Spleen (tissue), 11 donors: ENCODE results near the gene VAV2. TPM values are rescaled to one million over a fixed set of nuclear protein-coding genes. Genes with fewer than 3 reads are reported as not detected.

Source experiments
- DNase-seq: peaks from one replicate; pipeline ENCODE4 v3.0.0-alpha.2; 2020
- H3K27ac ChIP-seq, 8 donors: fragments of 200-600 bp; sonication (generic) in 7 of 8; 1 replicate in 4 of 8; 2 replicates in 4 of 8; pipeline versions ENCODE4 v1.5.0 to v1.8.0; 2016 to 2021; ENCODE audit warnings: inconsistent platforms in 4 of 8, mild to moderate bottlenecking in 4 of 8, moderate library complexity in 1 of 8
- H3K27me3 ChIP-seq, 7 donors: fragments of 200-600 bp; sonication (generic) in 6 of 7; replicated peaks in 1 of 7; 1 replicate in 4 of 7; 2 replicates in 3 of 7; pipeline versions ENCODE4 v1.5.0 to v1.8.0; 2016 to 2021; ENCODE audit warnings: inconsistent platforms in 3 of 7, mild to moderate bottlenecking in 1 of 7
- H3K36me3 ChIP-seq, 6 donors: fragments of 200-600 bp; sonication (generic) in 5 of 6; 1 replicate in 4 of 6; 2 replicates in 2 of 6; pipeline versions ENCODE4 v1.5.0 to v1.8.0; 2016 to 2021; ENCODE audit warnings: inconsistent platforms in 2 of 6
- H3K4me1 ChIP-seq, 6 donors: fragments of 200-600 bp; sonication (generic) in 5 of 6; 1 replicate in 3 of 6; 2 replicates in 3 of 6; pipeline versions ENCODE4 v1.5.0 to v1.8.0; 2016 to 2021; ENCODE audit warnings: inconsistent platforms in 3 of 6
- H3K4me3 ChIP-seq, 8 donors: fragments of 200-600 bp; sonication (generic) in 7 of 8; 1 replicate in 4 of 8; 2 replicates in 4 of 8; pipeline versions ENCODE4 v1.5.0 to v1.8.0; 2016 to 2021; ENCODE audit warnings: inconsistent platforms in 4 of 8, mild to moderate bottlenecking in 4 of 8, moderate library complexity in 2 of 8
- H3K9me3 ChIP-seq, 8 donors: fragments of 200-600 bp; sonication (generic) in 7 of 8; 1 replicate in 4 of 8; 2 replicates in 4 of 8; pipeline versions ENCODE4 v1.5.0 to v1.8.0; 2016 to 2021; ENCODE audit warnings: inconsistent platforms in 4 of 8
- POLR2A ChIP-seq, 3 donors: fragments of 450-650 bp; IDR thresholded peaks; one replicate each; pipeline ENCODE4 v1.5.1; 2017; ENCODE audit warnings: antibody characterized with exemption in 3 of 3, mild to moderate bottlenecking in 1 of 3
- POLR2AphosphoS5 ChIP-seq, 3 donors: sonication (generic); formaldehyde crosslinking; IDR thresholded peaks; one replicate each; pipeline ENCODE4 v1.5.1; 2017; ENCODE audit warnings: antibody characterized with exemption in 3 of 3
- WGBS, 5 donors: extraction: QIAGEN DNeasy Blood & Tissue Kit in 3 of 5; methylation state at CpG; one replicate each; pipeline versions ENCODE4 v1.1.5 to v1.1.7; 2013 to 2018; 5-methylcytosine and 5-hydroxymethylcytosine counted together
- intact Hi-C: fragments of 100-400 bp; cut with DNase I; formaldehyde crosslinking; loops from one replicate; pipeline ENCODE4 v1.15.0; 2023; ENCODE audit warnings: low total_unique reads
- polyA plus RNA-seq, 3 donors: library from polyadenylated mRNA; stranded (reverse); fragments of 200-250 nt; gene quantifications; one replicate each; pipeline ENCODE4 v1.2.1, GENCODE V29; 2013
- total RNA-seq, 7 donors: library from RNA; depleted of rRNA in 3 of 7; stranded (reverse); fragments of >200 nt in 3 of 7; fragmentation: NEBNext Ultra II Directional in 4 of 7; extraction: Animal tissue kit (Norgen Biotek cat#: 25700) in 4 of 7; gene quantifications; one replicate each; pipeline versions ENCODE4 v1.1.0 to v1.2.1, GENCODE V29; 2016 to 2021
- TF ChIP-seq, protein P1 (sequence below), 11 experiments: fragments of 200-600 bp in 7 of 11; fragments of 450-650 bp in 4 of 11; sonication (generic) in 4 of 11; IDR thresholded peaks in 8 of 11; conservative IDR thresholded peaks in 3 of 11; 1 replicate in 7 of 11; 2 replicates in 4 of 11; pipeline versions ENCODE4 v1.4.0 to v1.8.0; 2016 to 2021; ENCODE audit warnings: antibody characterized with exemption in 11 of 11, inconsistent platforms in 4 of 11, mild to moderate bottlenecking in 1 of 11
- donor health status: healthy with polysubstance abuse.
- donor health status: DM: no; HTN: no; CAD: no; lungs with moderate emphysema.
- donor health status: DM: no; HTN: no; CAD: no.
- donor health status: Bipolar disorder and iron deficiency.
- donor health status: healthy.
- donor health status: DM: no; HTN: no; CAD: no.
- donor health status: DM: yes; HTN: yes; CAD: no.

Gene VAV2
- total and polyA plus RNA-seq, 10 donors = 14.2 to 39.2 (median 23.3) TPM

DNA sequence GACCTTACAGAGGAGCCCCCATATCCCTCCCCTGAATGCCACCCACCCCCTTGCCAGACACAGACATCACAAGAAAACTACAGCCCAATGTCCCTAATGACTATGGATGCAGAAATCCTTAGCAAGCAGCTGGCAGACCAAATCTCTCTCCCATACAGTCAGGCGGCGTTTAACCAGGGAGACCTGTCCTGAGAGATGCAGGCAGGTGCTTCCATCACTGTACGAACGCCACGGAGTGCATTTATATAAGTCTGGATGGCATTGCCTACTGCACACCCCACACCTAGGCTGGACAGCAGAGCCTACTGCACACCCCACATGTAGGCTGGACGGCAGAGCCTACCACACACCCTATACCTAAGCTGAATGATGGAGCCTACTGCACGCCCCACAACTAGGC lies 219.5 kb downstream of the VAV2 start:
- TF ChIP-seq, protein P1, sequence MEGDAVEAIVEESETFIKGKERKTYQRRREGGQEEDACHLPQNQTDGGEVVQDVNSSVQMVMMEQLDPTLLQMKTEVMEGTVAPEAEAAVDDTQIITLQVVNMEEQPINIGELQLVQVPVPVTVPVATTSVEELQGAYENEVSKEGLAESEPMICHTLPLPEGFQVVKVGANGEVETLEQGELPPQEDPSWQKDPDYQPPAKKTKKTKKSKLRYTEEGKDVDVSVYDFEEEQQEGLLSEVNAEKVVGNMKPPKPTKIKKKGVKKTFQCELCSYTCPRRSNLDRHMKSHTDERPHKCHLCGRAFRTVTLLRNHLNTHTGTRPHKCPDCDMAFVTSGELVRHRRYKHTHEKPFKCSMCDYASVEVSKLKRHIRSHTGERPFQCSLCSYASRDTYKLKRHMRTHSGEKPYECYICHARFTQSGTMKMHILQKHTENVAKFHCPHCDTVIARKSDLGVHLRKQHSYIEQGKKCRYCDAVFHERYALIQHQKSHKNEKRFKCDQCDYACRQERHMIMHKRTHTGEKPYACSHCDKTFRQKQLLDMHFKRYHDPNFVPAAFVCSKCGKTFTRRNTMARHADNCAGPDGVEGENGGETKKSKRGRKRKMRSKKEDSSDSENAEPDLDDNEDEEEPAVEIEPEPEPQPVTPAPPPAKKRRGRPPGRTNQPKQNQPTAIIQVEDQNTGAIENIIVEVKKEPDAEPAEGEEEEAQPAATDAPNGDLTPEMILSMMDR (IDR thresholded peaks at IDR 0.05 in 8 of 11, conservative IDR thresholded peaks at IDR 0.05 in 3 of 11) = no peak
- Histone ChIP-seq H3K4me3 (no peak overlapping the region), H3K36me3 (peaks cover 5 to 99% (median 68%) of the 10 kb centered on the region in 6 donors), H3K4me1 (no peaks in the 10 kb centered on the region), H3K27me3 (no peaks in the 10 kb centered on the region), H3K27ac (no peak overlapping the region), H3K9me3 (peaks cover 0 to 25% (median 11%) of the 10 kb centered on the region in 8 donors)
- 78 to 96% (median 95%) methylated on average over 4 to 7 of the region's 7 CpGs for WGBS, 5 donors
- peak; percentile 14 for DNase-seq
- intact Hi-C loops = no loop called here

DNA sequence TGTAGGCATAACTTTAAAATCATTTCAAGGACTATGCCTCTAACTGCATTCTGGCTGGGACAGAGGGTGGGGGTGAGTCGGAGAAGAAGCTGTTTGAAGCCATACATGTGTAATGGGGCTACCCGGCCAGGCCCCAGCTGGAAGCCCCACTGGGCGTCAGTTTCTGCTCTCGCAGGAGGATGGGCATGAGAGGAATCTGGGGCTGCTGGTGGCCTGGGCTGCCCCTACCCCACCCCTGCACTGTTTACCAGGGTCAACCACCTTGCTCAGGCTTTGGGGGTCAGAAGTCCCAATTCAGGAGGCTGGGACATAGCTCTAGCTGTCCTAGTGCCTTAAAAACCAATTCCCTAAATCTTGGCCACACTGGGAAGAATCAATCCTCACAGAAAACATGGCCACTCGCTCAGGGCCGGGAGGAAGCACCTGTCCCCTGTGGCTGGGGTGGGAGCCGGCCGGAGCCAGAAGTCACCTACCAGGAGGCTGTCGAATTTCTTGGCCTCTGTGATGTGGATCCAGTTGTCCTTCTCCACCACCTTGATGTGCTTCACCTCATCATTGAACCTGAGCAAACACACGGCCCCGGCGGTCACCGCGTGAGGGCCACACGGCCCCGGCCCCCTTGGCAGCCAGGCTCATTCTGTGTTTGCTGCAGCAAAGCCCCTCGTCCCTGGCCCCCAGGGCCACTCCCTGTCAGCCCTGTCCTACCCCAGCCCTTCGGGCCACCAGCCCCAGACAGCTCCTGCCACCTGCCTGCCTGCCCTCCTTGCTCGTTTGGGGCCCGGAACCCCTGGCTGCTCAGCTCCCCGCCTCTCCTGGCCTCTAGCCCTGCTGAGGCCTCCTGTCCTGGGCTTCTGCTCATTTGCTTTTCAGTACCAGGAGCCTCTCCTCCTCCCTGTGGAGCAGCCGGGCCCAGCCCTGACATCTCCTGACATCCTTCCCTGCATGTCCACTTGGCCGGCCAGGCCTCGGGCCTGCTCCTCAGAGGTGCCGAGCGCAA lies 220.3 kb downstream of the VAV2 start:
- TF ChIP-seq POLR2A (IDR thresholded peaks at IDR 0.05) (no peak), POLR2AphosphoS5 (IDR thresholded peaks at IDR 0.05) (no peak)
- TF ChIP-seq, protein P1 (IDR thresholded peaks at IDR 0.05 in 8 of 11, conservative IDR thresholded peaks at IDR 0.05 in 3 of 11) = no peak
- intact Hi-C loops = no loop called here
- WGBS, 5 donors = 88 to 96% (median 91%) methylated on average over 22 to 26 of the region's 26 CpGs
- Histone ChIP-seq H3K4me1 (no peaks in the 10 kb centered on the region), H3K4me3 (no peak overlapping the region), H3K27ac (no peak overlapping the region), H3K27me3 (no peaks in the 10 kb centered on the region), H3K9me3 (peaks cover 0 to 33% (median 19%) of the 10 kb centered on the region in 8 donors), H3K36me3 (peaks cover 5 to 99% (median 75%) of the 10 kb centered on the region in 6 donors)
- peak; percentile 65 for DNase-seq

- TF ChIP-seq, protein P1 (IDR thresholded peaks at IDR 0.05 in 8 of 11, conservative IDR thresholded peaks at IDR 0.05 in 3 of 11) = no peak
- TF ChIP-seq POLR2A (IDR thresholded peaks at IDR 0.05) = no peak
- no peak for TF ChIP-seq POLR2AphosphoS5 (IDR thresholded peaks at IDR 0.05)
Measured at GRCh38 chr9:133770076-133770777, 221.9 kb downstream of the VAV2 start.

More at GRCh38 chr9:133770076-133770777, 221.9 kb downstream of the VAV2 start:
- H3K36me3 ChIP-seq = peaks cover 5 to 94% (median 61%) of the 10 kb centered on the region in 6 donors
- 76 to 92% (median 90%) methylated on average over 6 to 16 of the region's 16 CpGs for WGBS, 5 donors
- H3K27me3 ChIP-seq = no peaks in the 10 kb centered on the region
- intact Hi-C loops = no loop called here
- peaks cover 0 to 38% (median 30%) of the 10 kb centered on the region in 8 donors for H3K9me3 ChIP-seq
- H3K27ac ChIP-seq = no peak overlapping the region
- H3K4me1 ChIP-seq = no peaks in the 10 kb centered on the region
- no peak for DNase-seq
- no peak overlapping the region for H3K4me3 ChIP-seq
